Fibroblast of the aortic adventitia (primary cell): ENCODE data around the gene RAB7B. TPM values are rescaled to one million over a fixed set of nuclear protein-coding genes. Genes with fewer than 3 reads are reported as not detected.
"Not testable (repeated sequence)": the region's sequence is repeated elsewhere in the genome, so short reads cannot be mapped to it uniquely, and the experiment has no call there.

Experiments used
- DNase-seq: peaks from one replicate; pipeline ENCODE4 v3.0.0-alpha.2; 2010; ENCODE audit warnings: low read depth
- H3K4me3 ChIP-seq: 2 replicates; pipeline ENCODE4 v1.5.1; 2011; ENCODE audit warnings: low read depth, mild to moderate bottlenecking, control low read depth, low read length, moderate library complexity
- total RNA-seq: library from RNA; depleted of rRNA; stranded (reverse); fragments of >200 nt; gene quantifications from 2 replicates; pipeline ENCODE4 v1.2.3, GENCODE V29; 2012; ENCODE audit warnings: low replicate concordance
- TF ChIP-seq, protein P1 (sequence below): IDR thresholded peaks from 2 replicates; pipeline ENCODE4 v1.5.1; 2011; ENCODE audit warnings: mild to moderate bottlenecking, low read length, control low read depth, inconsistent platforms; ENCODE audit not compliant: insufficient read depth

The RAB7B gene
- total RNA-seq, 1 donor, result 7.4 TPM

DNA sequence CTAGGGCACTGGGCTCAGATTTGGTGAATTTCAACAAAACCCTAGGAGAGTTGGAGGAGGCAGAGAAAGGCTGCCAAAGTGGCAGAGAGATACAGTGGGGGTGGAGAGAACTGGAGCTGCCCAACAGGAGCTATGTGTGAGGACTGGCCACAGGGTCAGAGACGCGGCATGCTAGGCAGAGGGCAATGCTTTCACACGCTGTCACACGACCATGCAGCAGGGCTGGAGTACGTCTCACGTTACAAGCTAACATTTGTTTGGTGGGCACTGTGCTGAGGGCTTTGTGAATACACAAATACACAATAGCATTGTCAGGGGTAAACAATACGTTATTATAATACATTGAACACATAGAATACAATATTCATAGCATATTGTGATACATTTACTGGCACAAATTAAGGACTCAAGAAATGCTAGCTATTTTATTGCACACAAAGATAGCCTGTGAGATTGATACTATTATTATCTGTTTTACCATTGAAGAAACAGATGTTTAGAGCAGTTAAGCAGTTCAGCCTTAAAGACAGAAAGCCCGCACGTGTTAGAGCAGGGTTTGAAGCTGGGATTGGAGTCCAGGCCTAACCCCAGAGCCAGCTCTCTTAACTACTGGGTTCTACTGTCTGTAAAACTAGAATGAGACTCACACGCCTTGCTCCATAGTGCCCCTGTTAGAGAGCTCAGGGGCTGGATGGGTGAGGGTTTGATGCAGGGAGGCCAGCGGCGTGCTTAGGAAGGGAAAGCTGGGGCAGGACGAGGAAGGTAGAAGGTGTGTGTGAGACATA is 4.5 kb downstream of the RAB7B start:
- TF ChIP-seq, protein P1, sequence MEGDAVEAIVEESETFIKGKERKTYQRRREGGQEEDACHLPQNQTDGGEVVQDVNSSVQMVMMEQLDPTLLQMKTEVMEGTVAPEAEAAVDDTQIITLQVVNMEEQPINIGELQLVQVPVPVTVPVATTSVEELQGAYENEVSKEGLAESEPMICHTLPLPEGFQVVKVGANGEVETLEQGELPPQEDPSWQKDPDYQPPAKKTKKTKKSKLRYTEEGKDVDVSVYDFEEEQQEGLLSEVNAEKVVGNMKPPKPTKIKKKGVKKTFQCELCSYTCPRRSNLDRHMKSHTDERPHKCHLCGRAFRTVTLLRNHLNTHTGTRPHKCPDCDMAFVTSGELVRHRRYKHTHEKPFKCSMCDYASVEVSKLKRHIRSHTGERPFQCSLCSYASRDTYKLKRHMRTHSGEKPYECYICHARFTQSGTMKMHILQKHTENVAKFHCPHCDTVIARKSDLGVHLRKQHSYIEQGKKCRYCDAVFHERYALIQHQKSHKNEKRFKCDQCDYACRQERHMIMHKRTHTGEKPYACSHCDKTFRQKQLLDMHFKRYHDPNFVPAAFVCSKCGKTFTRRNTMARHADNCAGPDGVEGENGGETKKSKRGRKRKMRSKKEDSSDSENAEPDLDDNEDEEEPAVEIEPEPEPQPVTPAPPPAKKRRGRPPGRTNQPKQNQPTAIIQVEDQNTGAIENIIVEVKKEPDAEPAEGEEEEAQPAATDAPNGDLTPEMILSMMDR, result no peak
- no peak for DNase-seq
- H3K4me3 ChIP-seq, result no peak overlapping the region

DNA sequence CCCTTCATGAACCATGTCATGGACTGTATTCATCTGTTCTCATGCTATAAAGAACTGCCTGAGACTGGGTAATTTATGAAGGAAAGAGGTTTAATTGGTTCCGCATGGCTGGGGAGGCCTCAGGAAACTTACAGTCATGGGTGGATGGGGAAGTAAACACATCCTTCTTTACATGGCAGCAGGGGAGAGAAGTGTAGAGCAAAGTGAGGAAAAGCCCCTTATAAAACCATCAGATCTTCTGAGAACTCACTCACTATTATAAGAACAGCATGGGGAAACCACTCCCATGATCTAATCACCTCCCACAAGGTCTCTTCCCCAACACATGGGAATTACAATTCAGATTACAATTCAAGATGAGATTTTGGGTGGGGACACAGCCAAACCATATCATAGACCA is 6.6 kb downstream of the RAB7B start:
- DNase-seq, H3K4me3 ChIP-seq: not testable (repeated sequence)

DNA sequence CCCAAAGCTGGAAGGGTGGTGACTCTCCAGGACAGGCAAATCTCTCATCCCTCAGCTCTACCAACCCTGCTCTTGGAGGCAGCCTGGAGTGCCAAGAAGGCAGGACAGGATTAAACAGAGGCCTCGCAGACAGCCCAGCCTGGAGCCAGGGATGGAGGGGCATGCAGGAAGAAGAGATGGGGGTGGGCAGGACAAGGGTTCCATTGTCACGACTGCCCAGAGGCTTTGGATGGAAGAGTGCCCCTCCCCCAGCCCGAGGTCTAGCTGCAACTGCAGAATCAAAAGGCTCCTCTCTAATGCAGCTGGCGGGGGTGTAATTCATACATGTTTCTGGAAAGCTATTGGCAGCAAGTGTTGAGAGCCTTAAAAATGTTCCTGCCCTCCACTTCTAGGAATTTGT is 8.8 kb downstream of the RAB7B start:
- TF ChIP-seq, protein P1, result no peak
- no peak for DNase-seq
- no peak overlapping the region for H3K4me3 ChIP-seq

DNA sequence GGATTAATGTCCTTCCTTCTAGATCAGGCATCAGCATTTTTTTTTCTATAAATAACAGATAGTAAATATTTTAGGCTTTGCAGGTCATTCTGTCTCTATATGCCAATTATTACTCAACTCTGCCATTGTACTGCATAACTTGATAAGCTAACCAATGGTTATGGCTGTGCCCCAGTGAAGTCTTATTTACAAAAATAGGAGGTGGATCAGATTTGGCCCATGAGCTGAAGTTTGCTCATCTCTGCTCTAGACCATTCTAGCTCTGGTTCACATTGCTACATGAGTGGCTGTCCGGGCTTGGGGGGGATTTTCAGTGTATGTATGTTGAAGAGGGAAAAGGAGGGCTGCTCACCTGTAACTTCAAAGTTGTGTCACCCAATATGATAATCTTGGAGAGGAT is 10.1 kb downstream of the RAB7B start:
- TF ChIP-seq, protein P1, result no peak
- no peak for DNase-seq
- no peak overlapping the region for H3K4me3 ChIP-seq

DNA sequence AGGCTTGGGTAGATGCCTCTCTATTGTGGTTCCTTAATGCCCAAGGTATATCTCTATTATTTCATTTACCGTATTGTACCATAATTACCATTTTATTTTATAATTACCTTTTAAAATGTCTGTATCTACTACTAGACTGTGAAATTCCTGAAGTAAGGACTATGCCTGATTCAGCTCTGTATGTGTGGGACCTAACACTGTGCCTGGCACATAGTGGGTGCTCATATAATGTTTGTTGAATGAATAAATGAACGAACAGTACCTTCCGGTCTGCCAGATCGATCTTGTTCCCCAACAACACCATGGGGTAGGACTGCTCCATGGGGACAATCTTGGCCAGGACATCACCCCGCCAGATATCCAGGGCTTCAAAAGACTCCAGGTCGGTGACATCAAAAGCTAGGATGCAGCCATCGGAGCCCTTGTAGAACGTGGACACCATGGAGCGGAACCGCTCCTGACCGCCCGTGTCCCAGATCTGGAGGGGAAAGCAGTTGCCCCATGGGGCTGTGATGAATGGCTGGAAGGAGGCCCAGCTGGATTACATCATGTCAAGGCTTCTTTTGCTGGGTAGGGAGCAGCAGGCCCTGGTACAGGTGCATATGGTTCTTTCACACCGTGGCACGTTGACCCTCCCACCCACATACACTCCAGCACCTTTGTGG is 10.8 kb downstream of the RAB7B start:
- no peak overlapping the region for H3K4me3 ChIP-seq
- TF ChIP-seq, protein P1, result no peak
- no peak for DNase-seq

DNA sequence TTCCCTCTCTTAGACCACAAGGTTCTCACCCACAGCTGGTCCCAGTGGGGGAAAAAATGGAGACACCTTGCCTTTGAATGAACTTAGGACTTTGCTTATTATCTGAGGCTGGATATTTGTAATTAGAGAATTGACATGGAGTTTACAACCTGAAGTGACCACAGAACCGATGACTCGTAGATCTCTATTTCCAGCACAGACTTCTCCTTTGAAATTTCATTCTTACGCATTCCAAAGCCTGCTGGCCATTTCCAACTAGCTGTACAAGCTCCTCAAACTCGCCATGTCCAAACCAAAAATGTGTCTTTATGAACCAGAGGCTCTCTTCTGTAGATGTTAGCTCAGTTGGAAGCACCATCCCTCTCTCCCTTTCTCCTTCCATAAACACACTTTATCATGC is 12.0 kb downstream of the RAB7B start:
- TF ChIP-seq, protein P1, result no peak
- no peak overlapping the region for H3K4me3 ChIP-seq
- DNase-seq, result peak; percentile 70

DNA sequence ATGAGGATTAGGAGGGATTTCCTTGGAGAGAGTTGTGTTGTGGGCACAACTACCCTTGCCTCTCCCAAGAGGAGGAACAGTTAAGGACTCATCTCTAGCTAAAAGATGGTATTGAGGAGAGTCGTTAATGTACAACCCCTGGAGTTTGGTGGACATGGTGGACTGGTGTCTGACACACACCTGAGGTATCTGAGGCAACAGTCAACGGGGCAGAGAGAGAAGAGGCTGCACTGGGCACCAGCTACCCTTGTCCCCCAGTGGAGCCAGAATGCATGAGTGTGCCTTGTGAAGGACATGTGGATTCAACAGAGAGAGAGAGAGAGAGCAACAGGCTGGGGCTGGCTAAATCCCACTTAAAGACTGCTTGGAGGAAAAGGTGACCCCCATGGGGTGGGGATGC is 13.0 kb downstream of the RAB7B start:
- TF ChIP-seq, protein P1, result no peak
- H3K4me3 ChIP-seq, result no peak overlapping the region
- no peak for DNase-seq
